ENCODE measurements around the gene CDYL. TPM values are rescaled to one million over a fixed set of nuclear protein-coding genes. Genes with fewer than 3 reads are reported as not detected.

CDYL gene
- total RNA-seq = 78.1 and 85.7 TPM in 2 replicates

GRCh38 chr6:4776131-4776492, at the start of gene CDYL:
TSS of gene CDYL (plus strand) at chr6:4776404. CDS start at chr6:4776784, 380 bp downstream.

GRCh38 chr6:5003604-5004372, 227.6 kb downstream of the CDYL start, which contains the start of gene RPP40:
TSS of gene RPP40 (minus strand) at chr6:5004037. CDS start at chr6:5004002, 35 bp downstream.

Other genes with a start within 250 kb of the CDYL start
- gene RPP40, start 227.6 kb downstream of the CDYL start, total RNA-seq = 6.9 and 22.4 TPM in 2 replicates

Data from vein endothelial cell (primary cell).